ENCODE measurements around the gene FHOD3.

DNA sequence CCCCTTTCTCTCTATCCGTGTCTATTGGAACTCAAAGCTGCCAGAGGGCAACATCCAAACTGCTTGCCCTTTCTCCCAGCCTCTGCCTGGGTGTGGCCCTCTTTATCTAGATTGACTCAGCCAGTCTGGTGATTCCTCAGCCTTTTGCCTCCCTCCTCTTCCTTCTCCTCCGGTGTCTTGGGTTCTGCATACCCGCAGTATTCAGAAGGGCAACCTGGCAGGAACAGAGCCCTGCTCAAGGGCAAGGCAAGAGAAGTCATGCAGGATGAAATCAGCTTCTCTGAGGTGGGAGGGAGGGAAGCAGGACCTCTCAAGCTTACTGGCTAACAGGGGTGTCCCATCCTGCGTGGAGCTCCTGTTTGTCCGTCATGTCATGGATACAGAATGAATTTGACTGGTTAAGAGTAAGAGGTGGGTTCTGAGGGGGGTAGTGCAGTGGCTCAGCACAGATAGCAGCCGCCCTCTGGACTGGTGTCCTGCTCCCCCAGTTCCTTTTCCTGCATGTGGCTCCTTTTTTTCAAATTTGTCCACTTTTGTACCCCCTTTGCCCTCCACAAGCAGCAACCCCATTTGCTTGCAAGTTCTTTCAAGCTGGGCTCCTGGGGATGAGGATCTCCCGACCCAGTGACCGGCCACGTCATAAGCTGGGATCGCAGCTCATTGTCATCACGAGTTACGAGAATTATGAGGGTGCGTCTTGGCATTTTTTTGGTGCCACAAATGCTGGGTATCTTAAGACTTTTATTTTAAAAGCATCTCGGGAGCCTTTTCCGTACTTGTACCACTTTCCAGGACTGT, 154.1 kb downstream of the FHOD3 start:
- TF ChIP-seq, protein P1, sequence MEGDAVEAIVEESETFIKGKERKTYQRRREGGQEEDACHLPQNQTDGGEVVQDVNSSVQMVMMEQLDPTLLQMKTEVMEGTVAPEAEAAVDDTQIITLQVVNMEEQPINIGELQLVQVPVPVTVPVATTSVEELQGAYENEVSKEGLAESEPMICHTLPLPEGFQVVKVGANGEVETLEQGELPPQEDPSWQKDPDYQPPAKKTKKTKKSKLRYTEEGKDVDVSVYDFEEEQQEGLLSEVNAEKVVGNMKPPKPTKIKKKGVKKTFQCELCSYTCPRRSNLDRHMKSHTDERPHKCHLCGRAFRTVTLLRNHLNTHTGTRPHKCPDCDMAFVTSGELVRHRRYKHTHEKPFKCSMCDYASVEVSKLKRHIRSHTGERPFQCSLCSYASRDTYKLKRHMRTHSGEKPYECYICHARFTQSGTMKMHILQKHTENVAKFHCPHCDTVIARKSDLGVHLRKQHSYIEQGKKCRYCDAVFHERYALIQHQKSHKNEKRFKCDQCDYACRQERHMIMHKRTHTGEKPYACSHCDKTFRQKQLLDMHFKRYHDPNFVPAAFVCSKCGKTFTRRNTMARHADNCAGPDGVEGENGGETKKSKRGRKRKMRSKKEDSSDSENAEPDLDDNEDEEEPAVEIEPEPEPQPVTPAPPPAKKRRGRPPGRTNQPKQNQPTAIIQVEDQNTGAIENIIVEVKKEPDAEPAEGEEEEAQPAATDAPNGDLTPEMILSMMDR (IDR thresholded peaks at IDR 0.05): no peak
- TF ChIP-seq POLR2AphosphoS5 (IDR thresholded peaks at IDR 0.05; ENCODE audit: low read depth, low read length): no peak
- TF ChIP-seq TCF7L2 (IDR thresholded peaks at IDR 0.05; ENCODE audit: low read depth, low read length): no peak
- TF ChIP-seq, protein P2, sequence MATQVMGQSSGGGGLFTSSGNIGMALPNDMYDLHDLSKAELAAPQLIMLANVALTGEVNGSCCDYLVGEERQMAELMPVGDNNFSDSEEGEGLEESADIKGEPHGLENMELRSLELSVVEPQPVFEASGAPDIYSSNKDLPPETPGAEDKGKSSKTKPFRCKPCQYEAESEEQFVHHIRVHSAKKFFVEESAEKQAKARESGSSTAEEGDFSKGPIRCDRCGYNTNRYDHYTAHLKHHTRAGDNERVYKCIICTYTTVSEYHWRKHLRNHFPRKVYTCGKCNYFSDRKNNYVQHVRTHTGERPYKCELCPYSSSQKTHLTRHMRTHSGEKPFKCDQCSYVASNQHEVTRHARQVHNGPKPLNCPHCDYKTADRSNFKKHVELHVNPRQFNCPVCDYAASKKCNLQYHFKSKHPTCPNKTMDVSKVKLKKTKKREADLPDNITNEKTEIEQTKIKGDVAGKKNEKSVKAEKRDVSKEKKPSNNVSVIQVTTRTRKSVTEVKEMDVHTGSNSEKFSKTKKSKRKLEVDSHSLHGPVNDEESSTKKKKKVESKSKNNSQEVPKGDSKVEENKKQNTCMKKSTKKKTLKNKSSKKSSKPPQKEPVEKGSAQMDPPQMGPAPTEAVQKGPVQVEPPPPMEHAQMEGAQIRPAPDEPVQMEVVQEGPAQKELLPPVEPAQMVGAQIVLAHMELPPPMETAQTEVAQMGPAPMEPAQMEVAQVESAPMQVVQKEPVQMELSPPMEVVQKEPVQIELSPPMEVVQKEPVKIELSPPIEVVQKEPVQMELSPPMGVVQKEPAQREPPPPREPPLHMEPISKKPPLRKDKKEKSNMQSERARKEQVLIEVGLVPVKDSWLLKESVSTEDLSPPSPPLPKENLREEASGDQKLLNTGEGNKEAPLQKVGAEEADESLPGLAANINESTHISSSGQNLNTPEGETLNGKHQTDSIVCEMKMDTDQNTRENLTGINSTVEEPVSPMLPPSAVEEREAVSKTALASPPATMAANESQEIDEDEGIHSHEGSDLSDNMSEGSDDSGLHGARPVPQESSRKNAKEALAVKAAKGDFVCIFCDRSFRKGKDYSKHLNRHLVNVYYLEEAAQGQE (IDR thresholded peaks at IDR 0.05; ENCODE audit: insufficient read depth in 1 of 2, low read depth in 2 of 2, low read length in 1 of 2): no peak

All from Panc1 (cell line).